Stimulated activated CD4-positive, alpha-beta T cell treated with anti-CD3 and anti-CD28 coated beads, Interleukin-4, amount 100 ng/mL, for 1 hour (primary cell): Measurements from ENCODE around the gene ANXA3.
"Not testable (repeated sequence)": the region's sequence is repeated elsewhere in the genome, so short reads cannot be mapped to it uniquely, and the experiment has no call there.

Experiments used
- DNase-seq: peaks from one replicate; pipeline ENCODE4 v3.0.0-alpha.2; 2020

The ANXA3 gene

GRCh38 chr4:78544678-78545077 is 6.9 kb upstream of the ANXA3 start:
- DNase-seq = no peak

- no peak for DNase-seq
These were observed 6.0 kb upstream of the ANXA3 start for GRCh38 chr4:78545275-78546246.

- DNase-seq = not testable (repeated sequence)
These were observed 3.7 kb upstream of the ANXA3 start for GRCh38 chr4:78547899-78548298.

GRCh38 chr4:78548889-78549288 is 2.7 kb upstream of the ANXA3 start:
- not testable (repeated sequence) for DNase-seq

GRCh38 chr4:78552389-78553042 is 946 bp downstream of the ANXA3 start:
- no peak for DNase-seq

- no peak for DNase-seq
These were observed 1.4 kb downstream of the ANXA3 start for GRCh38 chr4:78553043-78553396.

- DNase-seq = no peak
These were observed 2.0 kb downstream of the ANXA3 start for GRCh38 chr4:78553529-78554060.

- DNase-seq = no peak
These were observed 5.1 kb downstream of the ANXA3 start for GRCh38 chr4:78556665-78557064.

GRCh38 chr4:78557841-78558240 is 6.3 kb downstream of the ANXA3 start:
- no peak for DNase-seq

- DNase-seq = no peak
These were observed 6.8 kb downstream of the ANXA3 start for GRCh38 chr4:78558410-78558809.

- DNase-seq = no peak
These were observed 8.9 kb downstream of the ANXA3 start for GRCh38 chr4:78560296-78560963.

GRCh38 chr4:78561677-78562076 is 10.1 kb downstream of the ANXA3 start:
- DNase-seq = no peak

- DNase-seq = no peak
These were observed 11.1 kb downstream of the ANXA3 start for GRCh38 chr4:78562687-78563086.

GRCh38 chr4:78565971-78566372 is 14.4 kb downstream of the ANXA3 start:
- no peak for DNase-seq

GRCh38 chr4:78566834-78567499 is 15.4 kb downstream of the ANXA3 start:
- DNase-seq = no peak

GRCh38 chr4:78567500-78568060 is 16.0 kb downstream of the ANXA3 start:
- no peak for DNase-seq

- DNase-seq = no peak
These were observed 17.2 kb downstream of the ANXA3 start for GRCh38 chr4:78568640-78569305.

GRCh38 chr4:78569306-78569821 is 17.8 kb downstream of the ANXA3 start:
- no peak for DNase-seq

GRCh38 chr4:78570117-78570516 is 18.5 kb downstream of the ANXA3 start:
- DNase-seq = no peak

- no peak for DNase-seq
These were observed 20.2 kb downstream of the ANXA3 start for GRCh38 chr4:78571804-78572203.

GRCh38 chr4:78578674-78579425 is 27.3 kb downstream of the ANXA3 start:
- DNase-seq = no peak
